GM12873 (cell line): Measurements from ENCODE around the gene RAB15.
A peak's percentile ranks its signal among the peaks of the same experiment; 100 is the strongest.

Experiments used
- TF ChIP-seq, protein P1 (sequence below): IDR thresholded peaks from 2 replicates; pipeline ENCODE4 v1.5.1; 2012; ENCODE audit warnings: low read depth, mild to moderate bottlenecking, moderate library complexity, low read length, control low read depth; ENCODE audit not compliant: insufficient read depth; ENCODE audit errors: missing control alignments

Gene RAB15

DNA sequence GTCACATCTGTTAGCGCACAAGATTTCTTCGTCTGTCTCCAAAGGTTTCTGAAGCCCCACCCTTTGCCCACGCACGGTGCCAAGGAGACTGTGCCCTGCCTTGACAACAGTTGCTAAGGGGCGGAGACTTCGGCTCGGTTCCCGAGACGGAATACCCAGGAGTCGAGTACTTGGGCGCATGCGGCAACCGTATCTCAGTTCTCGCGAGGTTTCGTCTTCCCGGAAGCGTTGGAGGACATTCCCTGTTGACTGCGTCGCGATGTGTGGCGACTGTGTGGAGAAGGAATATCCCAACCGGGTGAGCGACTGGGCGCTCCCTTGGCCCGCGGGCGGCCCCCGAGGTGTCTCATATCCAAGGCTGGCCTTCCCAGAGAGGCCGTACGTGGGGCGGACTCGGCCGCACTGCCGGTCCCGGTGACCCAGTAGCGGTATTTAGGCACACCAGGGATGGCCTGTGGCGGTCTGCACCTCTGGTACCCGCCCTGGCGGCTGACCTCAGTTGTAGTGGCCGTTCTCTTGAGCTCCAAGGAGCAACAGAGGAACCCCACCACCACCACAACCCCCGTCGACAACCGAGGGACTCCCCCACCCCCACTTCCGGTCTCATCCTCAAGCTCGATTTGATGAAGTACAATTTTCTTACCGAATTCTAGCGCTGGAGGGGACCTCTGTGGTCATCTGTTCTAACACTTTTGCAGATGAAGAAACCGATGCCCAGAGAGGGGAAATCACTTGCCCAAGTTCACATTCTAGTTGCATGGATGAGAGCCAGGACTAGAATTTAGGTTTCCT, 57.7 kb downstream of the RAB15 start, which contains the start of gene CHURC1:
CHURC1 (plus strand) TSS at position 219 of the 792 bp plus-strand sequence; CDS start at position 260, 41 bp downstream.
- TF ChIP-seq, protein P1, sequence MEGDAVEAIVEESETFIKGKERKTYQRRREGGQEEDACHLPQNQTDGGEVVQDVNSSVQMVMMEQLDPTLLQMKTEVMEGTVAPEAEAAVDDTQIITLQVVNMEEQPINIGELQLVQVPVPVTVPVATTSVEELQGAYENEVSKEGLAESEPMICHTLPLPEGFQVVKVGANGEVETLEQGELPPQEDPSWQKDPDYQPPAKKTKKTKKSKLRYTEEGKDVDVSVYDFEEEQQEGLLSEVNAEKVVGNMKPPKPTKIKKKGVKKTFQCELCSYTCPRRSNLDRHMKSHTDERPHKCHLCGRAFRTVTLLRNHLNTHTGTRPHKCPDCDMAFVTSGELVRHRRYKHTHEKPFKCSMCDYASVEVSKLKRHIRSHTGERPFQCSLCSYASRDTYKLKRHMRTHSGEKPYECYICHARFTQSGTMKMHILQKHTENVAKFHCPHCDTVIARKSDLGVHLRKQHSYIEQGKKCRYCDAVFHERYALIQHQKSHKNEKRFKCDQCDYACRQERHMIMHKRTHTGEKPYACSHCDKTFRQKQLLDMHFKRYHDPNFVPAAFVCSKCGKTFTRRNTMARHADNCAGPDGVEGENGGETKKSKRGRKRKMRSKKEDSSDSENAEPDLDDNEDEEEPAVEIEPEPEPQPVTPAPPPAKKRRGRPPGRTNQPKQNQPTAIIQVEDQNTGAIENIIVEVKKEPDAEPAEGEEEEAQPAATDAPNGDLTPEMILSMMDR: no peak

DNA sequence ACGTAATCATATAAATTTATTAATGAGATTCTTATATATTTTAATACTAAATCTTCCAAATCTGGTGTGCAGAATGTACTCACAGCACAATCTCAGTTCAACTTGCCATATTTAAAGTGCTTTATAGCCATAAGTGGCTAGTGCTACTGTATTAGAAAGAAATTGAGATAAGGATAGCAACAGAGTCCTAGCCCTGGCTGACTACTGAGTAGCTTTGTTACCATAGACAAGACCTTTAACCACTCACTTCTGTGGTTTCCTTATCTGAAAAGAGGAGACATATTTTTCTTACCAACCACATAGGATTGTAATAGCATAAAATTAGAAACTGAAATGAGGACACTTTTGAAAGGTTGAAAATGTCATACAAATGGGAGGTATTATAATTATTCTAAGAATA, 59.9 kb downstream of the RAB15 start:
- TF ChIP-seq, protein P1: no peak

DNA sequence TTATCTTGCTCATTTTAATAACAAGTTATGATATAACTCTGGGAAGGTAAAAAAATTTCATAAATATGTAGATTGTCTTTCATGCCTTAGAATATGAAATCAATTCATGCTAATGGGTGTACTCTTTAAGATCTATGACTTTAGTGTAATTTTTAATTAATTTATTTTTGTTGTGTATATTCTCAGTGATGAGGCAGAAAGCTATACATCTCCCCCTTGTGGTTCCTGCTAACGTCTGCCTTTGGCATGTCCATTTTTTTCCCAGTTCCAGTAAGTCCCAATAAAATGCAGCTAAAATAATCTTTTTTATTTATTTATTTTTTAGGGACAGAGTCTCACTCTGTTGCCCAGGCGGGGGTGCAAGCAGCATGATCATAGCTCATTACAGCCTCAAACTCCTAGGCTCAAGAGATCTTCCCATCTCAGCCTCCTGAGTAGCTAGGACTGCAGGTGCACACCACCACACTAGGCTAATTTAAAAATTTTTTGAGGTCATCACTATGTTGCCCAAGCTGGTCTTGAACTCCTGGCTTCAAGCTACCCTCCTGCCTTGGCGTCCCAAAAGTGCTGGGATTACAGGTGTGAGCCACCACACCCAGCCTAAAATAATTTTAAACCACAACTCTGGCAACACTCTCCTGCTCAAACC, 61.2 kb downstream of the RAB15 start:
- TF ChIP-seq, protein P1: peak; percentile 41

DNA sequence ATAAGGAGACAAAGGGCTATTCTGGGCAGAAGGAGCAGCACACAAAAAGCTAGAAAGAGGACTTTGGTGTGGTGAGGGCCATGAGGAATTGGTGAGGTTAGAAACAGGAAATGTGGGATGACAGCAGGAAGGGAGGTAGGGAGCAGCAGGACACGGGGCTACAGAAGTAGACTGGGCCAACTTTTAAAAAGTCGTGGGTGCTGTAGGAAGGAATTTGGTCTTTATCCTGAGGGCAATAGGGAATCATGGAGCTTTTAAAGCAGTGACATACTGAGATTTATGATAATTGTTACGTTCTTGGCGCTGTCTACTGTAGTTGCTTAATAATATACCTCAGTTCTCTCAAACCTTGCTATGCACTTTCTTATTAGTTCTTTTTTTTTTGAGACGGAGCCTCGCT, 66.1 kb downstream of the RAB15 start:
- TF ChIP-seq, protein P1: no peak

DNA sequence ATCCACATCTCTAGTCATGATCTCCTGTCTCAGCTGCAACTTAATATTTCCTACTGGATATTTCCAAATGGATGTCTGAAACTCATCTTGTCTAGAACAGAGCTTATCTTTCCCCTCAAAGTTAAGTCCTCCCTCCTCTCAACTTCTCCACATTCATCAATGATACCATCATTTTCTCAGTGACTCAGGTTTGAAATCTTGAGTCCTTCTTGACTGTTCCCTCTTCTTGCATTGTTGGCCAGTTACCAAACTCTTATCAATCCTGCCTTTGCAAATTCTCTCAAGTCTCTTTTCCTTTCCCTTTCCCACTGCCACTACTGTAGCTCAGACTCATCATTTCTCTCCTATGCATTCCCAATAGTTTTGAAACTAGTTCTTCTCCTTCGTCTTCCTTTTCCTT, 72.2 kb downstream of the RAB15 start:
- TF ChIP-seq, protein P1: no peak
